GM19099 (cell line): ENCODE data around the gene RSPH1.
A peak's percentile ranks its signal among the peaks of the same experiment; 100 is the strongest.

Source experiments
- POLR2A ChIP-seq: IDR thresholded peaks from 3 replicates; pipeline ENCODE4 v1.6.1; 2011; ENCODE audit warnings: low read depth; ENCODE audit not compliant: insufficient read length; ENCODE audit errors: extremely low read depth

RSPH1 gene

GRCh38 chr21:42496120-42496838, at the start of gene RSPH1:
RSPH1 (minus strand) TSS chr21:42496224; CDS start chr21:42496186, 38 bp downstream.
- peak; percentile 65 for TF ChIP-seq POLR2A

GRCh38 chr21:42545745-42546144, 49.7 kb upstream of the RSPH1 start:
- TF ChIP-seq POLR2A: no peak

GRCh38 chr21:42545317-42545716, 49.3 kb upstream of the RSPH1 start:
- TF ChIP-seq POLR2A: no peak

- no peak for TF ChIP-seq POLR2A
Observed at GRCh38 chr21:42544544-42544943, 48.5 kb upstream of the RSPH1 start.

- no peak for TF ChIP-seq POLR2A
Observed at GRCh38 chr21:42543106-42543847, 47.3 kb upstream of the RSPH1 start.

GRCh38 chr21:42542596-42542995, 46.6 kb upstream of the RSPH1 start:
- TF ChIP-seq POLR2A: no peak

GRCh38 chr21:42542196-42542595, 46.2 kb upstream of the RSPH1 start:
- no peak for TF ChIP-seq POLR2A

GRCh38 chr21:42541618-42542017, 45.6 kb upstream of the RSPH1 start:
- TF ChIP-seq POLR2A: no peak

GRCh38 chr21:42541174-42541573, 45.1 kb upstream of the RSPH1 start:
- no peak for TF ChIP-seq POLR2A

GRCh38 chr21:42540396-42540795, 44.4 kb upstream of the RSPH1 start:
- no peak for TF ChIP-seq POLR2A

- no peak for TF ChIP-seq POLR2A
Observed at GRCh38 chr21:42539931-42540343, 43.9 kb upstream of the RSPH1 start.

- no peak for TF ChIP-seq POLR2A
Observed at GRCh38 chr21:42539342-42539741, 43.3 kb upstream of the RSPH1 start.

- no peak for TF ChIP-seq POLR2A
Observed at GRCh38 chr21:42538479-42539275, 42.7 kb upstream of the RSPH1 start.

GRCh38 chr21:42537106-42537742, 41.2 kb upstream of the RSPH1 start:
- no peak for TF ChIP-seq POLR2A

GRCh38 chr21:42536601-42537000, 40.6 kb upstream of the RSPH1 start:
- no peak for TF ChIP-seq POLR2A
